ENCODE measurements around the gene ABCA6. TPM values are rescaled to one million over a fixed set of nuclear protein-coding genes. Genes with fewer than 3 reads are reported as not detected.
"Not testable (repeated sequence)": the region's sequence is repeated elsewhere in the genome, so short reads cannot be mapped to it uniquely, and the experiment has no call there.

ABCA6 gene
- total RNA-seq, 1 donor: 1.7 TPM

- H3K4me3 ChIP-seq (ENCODE audit: low read length); H3K27me3 ChIP-seq (ENCODE audit: insufficient read depth, low read length): not testable (repeated sequence)
- Histone ChIP-seq H3K9me3 (ENCODE audit: low read depth, low read length) (peaks cover 17% of the 10 kb centered on the region), H3K4me1 (ENCODE audit: insufficient read depth, low read length) (peaks cover 25% of the 10 kb centered on the region)
These were observed 70.5 kb downstream of the ABCA6 start for GRCh38 chr17:69071233-69071586.

GRCh38 chr17:69070378-69071232 is 71.1 kb downstream of the ABCA6 start:
- H3K4me3 ChIP-seq (ENCODE audit: low read length); H3K27me3 ChIP-seq (ENCODE audit: insufficient read depth, low read length): not testable (repeated sequence)
- H3K4me1 ChIP-seq (ENCODE audit: insufficient read depth, low read length): peaks cover 30% of the 10 kb centered on the region
- peaks cover 13% of the 10 kb centered on the region for H3K9me3 ChIP-seq (ENCODE audit: low read depth, low read length)

- Histone ChIP-seq H3K4me1 (ENCODE audit: insufficient read depth, low read length) (peaks cover 40% of the 10 kb centered on the region), H3K9me3 (ENCODE audit: low read depth, low read length) (peaks cover 2% of the 10 kb centered on the region), H3K27me3 (ENCODE audit: insufficient read depth, low read length) (no peaks in the 10 kb centered on the region), H3K4me3 (ENCODE audit: low read length) (no peak overlapping the region)
These were observed 72.4 kb downstream of the ABCA6 start for GRCh38 chr17:69069226-69069750.

DNA sequence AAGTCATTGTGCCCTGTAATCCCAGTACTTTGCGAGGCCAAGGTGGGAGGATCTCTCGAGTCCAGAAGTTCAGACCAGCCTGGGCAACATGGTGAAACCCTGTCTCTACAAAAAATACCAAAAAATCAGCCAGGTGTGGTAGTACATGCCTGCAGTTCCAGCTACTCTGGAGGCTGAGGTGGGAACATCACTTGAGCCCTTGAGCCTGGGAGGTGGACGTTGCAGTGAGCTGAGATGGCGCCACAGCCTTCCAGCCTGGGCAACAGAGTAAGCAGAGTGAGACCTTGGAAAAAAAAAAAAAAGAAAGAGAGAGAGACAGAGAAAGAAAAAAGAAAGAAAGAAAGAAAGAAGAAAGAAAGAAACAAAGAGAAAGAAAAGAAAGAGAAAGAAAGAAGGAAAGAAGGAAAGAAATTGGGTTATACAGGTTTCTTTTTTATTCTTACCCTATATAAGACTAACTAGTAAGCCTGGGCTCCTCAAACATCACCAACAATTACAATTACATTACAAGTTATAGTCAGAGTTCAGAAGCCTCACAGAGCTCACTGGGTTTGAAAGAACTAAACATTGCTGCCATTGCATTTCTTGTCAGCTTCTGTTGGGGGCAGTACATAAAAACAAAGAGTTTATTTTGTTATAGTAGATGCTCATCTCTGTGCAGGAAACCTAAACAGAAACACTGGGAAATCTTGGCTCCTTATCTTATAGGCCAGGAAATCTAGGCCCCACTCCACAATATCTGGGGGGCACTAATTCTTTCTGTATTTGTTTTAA is 74.2 kb downstream of the ABCA6 start:
- H3K27me3 ChIP-seq (ENCODE audit: insufficient read depth, low read length): no peaks in the 10 kb centered on the region
- H3K4me1 ChIP-seq (ENCODE audit: insufficient read depth, low read length): peaks cover 54% of the 10 kb centered on the region
- no peak overlapping the region for H3K4me3 ChIP-seq (ENCODE audit: low read length)
- no peaks in the 10 kb centered on the region for H3K9me3 ChIP-seq (ENCODE audit: low read depth, low read length)

- Histone ChIP-seq H3K4me3 (ENCODE audit: low read length) (no peak overlapping the region), H3K9me3 (ENCODE audit: low read depth, low read length) (no peaks in the 10 kb centered on the region), H3K27me3 (ENCODE audit: insufficient read depth, low read length) (no peaks in the 10 kb centered on the region), H3K4me1 (ENCODE audit: insufficient read depth, low read length) (peaks cover 53% of the 10 kb centered on the region)
These were observed 75.2 kb downstream of the ABCA6 start for GRCh38 chr17:69066482-69066881.

GRCh38 chr17:69065113-69065512 is 76.6 kb downstream of the ABCA6 start:
- H3K4me3 ChIP-seq (ENCODE audit: low read length): no peak overlapping the region

DNA sequence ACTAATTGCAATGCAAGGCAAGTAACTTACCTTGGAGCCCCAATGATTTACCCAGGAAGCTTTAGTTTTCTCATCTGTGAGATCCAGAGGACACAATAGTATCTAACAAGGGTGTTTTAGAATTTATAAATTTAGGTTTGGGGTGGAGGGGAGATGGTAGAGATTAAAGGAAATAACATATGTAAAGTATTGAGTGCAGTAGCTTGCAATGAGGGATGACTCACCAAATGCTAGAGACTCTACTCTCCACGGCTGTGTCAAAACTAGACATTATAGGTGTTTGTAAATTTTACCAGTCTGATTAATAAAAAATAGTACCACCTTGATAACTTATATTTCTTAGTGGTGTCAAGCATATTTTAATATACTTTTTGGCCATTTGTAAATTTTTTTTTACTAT is 77.2 kb downstream of the ABCA6 start:
- Histone ChIP-seq H3K4me1 (ENCODE audit: insufficient read depth, low read length) (peaks cover 39% of the 10 kb centered on the region), H3K27me3 (ENCODE audit: insufficient read depth, low read length) (no peaks in the 10 kb centered on the region), H3K4me3 (ENCODE audit: low read length) (no peak overlapping the region), H3K9me3 (ENCODE audit: low read depth, low read length) (no peaks in the 10 kb centered on the region)

More at GRCh38 chr17:69065113-69065512, 76.6 kb downstream of the ABCA6 start:
- no peaks in the 10 kb centered on the region for H3K27me3 ChIP-seq (ENCODE audit: insufficient read depth, low read length)
- peaks cover 39% of the 10 kb centered on the region for H3K4me1 ChIP-seq (ENCODE audit: insufficient read depth, low read length)
- no peaks in the 10 kb centered on the region for H3K9me3 ChIP-seq (ENCODE audit: low read depth, low read length)

DNA sequence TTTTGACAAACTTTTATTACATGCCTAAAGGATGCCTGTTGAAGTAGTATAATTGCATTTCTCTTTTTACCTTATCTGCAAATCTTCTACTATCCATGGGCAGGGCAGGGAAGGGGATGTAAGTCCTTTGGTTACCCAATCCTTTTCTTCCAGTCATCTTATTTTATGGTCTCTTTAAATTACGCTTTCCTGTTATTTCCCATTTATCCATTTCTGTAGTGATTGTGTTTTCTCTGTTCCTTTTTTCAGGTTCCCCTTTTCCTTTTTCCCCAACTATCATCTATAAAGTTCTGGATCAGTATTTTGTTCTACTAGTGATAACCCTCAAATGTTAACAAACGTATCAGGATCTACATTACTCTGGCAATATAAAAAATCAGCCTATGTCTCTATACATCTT is 77.7 kb downstream of the ABCA6 start:
- Histone ChIP-seq H3K4me1 (ENCODE audit: insufficient read depth, low read length) (peaks cover 39% of the 10 kb centered on the region), H3K27me3 (ENCODE audit: insufficient read depth, low read length) (no peaks in the 10 kb centered on the region), H3K9me3 (ENCODE audit: low read depth, low read length) (no peaks in the 10 kb centered on the region), H3K4me3 (ENCODE audit: low read length) (no peak overlapping the region)

GRCh38 chr17:69062860-69063581 is 78.7 kb downstream of the ABCA6 start:
- no peaks in the 10 kb centered on the region for H3K9me3 ChIP-seq (ENCODE audit: low read depth, low read length)
- H3K27me3 ChIP-seq (ENCODE audit: insufficient read depth, low read length): no peaks in the 10 kb centered on the region
- peaks cover 39% of the 10 kb centered on the region for H3K4me1 ChIP-seq (ENCODE audit: insufficient read depth, low read length)
- no peak overlapping the region for H3K4me3 ChIP-seq (ENCODE audit: low read length)

DNA sequence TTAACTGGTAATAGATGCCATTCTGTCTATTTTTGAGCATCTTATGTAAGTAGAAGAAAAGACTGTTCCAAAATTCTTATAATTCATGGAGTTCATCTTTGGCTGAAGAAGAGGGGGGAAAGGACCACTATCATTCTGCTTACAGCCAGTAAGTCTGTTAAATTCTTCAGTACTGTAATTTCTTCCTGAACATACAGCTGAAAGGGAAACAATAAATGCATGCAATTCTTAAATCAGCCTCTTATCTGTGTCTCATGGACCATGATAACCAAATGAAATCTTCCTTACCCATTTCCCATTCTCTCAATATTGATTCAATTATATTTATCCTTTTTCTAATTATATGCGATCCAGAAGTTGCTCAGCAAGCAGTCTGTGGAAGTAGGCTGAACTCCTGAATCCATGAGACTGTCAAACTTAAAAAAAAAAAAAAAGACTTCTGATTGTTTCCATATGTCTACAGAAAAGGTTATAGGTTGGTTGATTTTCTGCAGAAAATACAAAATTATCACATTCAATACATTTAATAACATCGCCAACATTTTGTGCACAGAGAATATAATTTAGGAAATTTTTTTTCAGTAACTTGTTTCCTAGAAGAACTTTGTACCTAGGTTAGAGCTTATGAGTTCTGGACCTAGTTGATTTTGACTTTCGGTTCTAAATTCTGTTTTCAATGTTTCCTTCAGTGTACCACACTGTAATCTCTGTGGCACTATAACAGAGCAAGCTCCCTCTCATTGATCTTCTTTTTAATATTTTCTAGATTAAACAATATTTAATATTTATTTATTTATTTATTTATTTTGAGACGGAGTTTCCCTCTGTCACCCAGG is 79.8 kb downstream of the ABCA6 start:
- Histone ChIP-seq H3K4me1 (ENCODE audit: insufficient read depth, low read length) (peaks cover 34% of the 10 kb centered on the region), H3K9me3 (ENCODE audit: low read depth, low read length) (no peaks in the 10 kb centered on the region)

DNA sequence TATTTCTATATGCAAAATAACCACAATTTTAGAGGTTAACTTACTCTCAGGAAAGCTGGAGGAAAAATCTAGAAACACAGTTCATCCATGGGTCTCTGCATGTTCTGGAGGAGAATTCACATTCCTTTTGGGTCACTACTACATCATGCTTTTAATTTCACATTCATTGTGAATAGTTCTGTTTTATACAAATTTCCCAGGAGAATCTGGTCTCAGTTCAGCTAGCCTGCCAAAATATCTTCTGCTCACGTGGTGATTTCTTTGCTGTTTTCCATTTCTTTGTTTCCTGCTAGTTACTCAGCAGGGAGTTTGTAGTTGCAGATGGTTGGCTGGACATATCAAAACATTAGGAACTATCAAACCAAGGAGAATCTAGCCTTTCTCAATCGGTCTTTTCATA is 80.9 kb downstream of the ABCA6 start, which contains the start of gene ABCA9:
TSS of gene ABCA9 (minus strand) at position 106 of the 400 bp plus-strand sequence. CDS start 9,801 bp downstream, outside the sequence.
- H3K27me3 ChIP-seq (ENCODE audit: insufficient read depth, low read length): no peaks in the 10 kb centered on the region
- H3K4me3 ChIP-seq (ENCODE audit: low read length): no peak within 1 kb of the TSS
- H3K4me1 ChIP-seq (ENCODE audit: insufficient read depth, low read length): peaks cover 26% of the 10 kb centered on the region
- peaks cover 8% of the 10 kb centered on the region for H3K9me3 ChIP-seq (ENCODE audit: low read depth, low read length)

More for the DNA sequence above, 79.8 kb downstream of the ABCA6 start:
- no peaks in the 10 kb centered on the region for H3K27me3 ChIP-seq (ENCODE audit: insufficient read depth, low read length)
- H3K4me3 ChIP-seq (ENCODE audit: low read length): no peak overlapping the region

GRCh38 chr17:69059458-69060175 is 82.1 kb downstream of the ABCA6 start:
- Histone ChIP-seq H3K4me1 (ENCODE audit: insufficient read depth, low read length) (peaks cover 16% of the 10 kb centered on the region), H3K27me3 (ENCODE audit: insufficient read depth, low read length) (no peaks in the 10 kb centered on the region), H3K4me3 (ENCODE audit: low read length) (no peak overlapping the region), H3K9me3 (ENCODE audit: low read depth, low read length) (peaks cover 14% of the 10 kb centered on the region)

- Histone ChIP-seq H3K4me1 (ENCODE audit: insufficient read depth, low read length) (peaks cover 3% of the 10 kb centered on the region), H3K9me3 (ENCODE audit: low read depth, low read length) (peaks cover 14% of the 10 kb centered on the region), H3K4me3 (ENCODE audit: low read length) (no peak overlapping the region), H3K27me3 (ENCODE audit: insufficient read depth, low read length) (no peaks in the 10 kb centered on the region)
These were observed 83.5 kb downstream of the ABCA6 start for GRCh38 chr17:69058165-69058564.
